ENCODE data around the gene OTUD5. TPM values are rescaled to one million over a fixed set of nuclear protein-coding genes. Genes with fewer than 3 reads are reported as not detected.

Gene OTUD5
- total and polyA plus RNA-seq, 3 donors from 2014 or later, result 36.2 to 77.1 (median 74.3) TPM

- H3K9me3 ChIP-seq, result no peaks in the 10 kb centered on the region
- TF ChIP-seq CTCF (IDR thresholded peaks at IDR 0.05), result no peak
- no peak for TF ChIP-seq POLR2A (IDR thresholded peaks at IDR 0.05)
- intact Hi-C loops (cut with DNase I; ENCODE audit: low total_unique reads), result no loop called here
- H3K27me3 ChIP-seq, result no peaks in the 10 kb centered on the region
- H3K27ac ChIP-seq, result no peak overlapping the region
- no peaks in the 10 kb centered on the region for H3K36me3 ChIP-seq (ENCODE audit: low read depth, missing control alignments)
- 79 to 92% methylated on average over 7 of the region's 7 CpGs for WGBS, 2 donors
- H3K4me1 ChIP-seq, result no peaks in the 10 kb centered on the region
- H3K4me3 ChIP-seq, result no peak overlapping the region
- no peak for DNase-seq
Measured at GRCh38 chrX:48934581-48935300, 22.7 kb downstream of the OTUD5 start.

GRCh38 chrX:48933757-48934156 is 23.6 kb downstream of the OTUD5 start:
- no peak for TF ChIP-seq POLR2A (IDR thresholded peaks at IDR 0.05)
- no peak for TF ChIP-seq CTCF (IDR thresholded peaks at IDR 0.05)
- 94 to 100% methylated on average over 2 of the region's 2 CpGs for WGBS, 2 donors
- DNase-seq, result no peak
- no peaks in the 10 kb centered on the region for H3K4me1 ChIP-seq
- no peak overlapping the region for H3K27ac ChIP-seq
- intact Hi-C loops (cut with DNase I; ENCODE audit: low total_unique reads), result no loop called here
- no peaks in the 10 kb centered on the region for H3K9me3 ChIP-seq
- H3K36me3 ChIP-seq (ENCODE audit: low read depth, missing control alignments), result no peaks in the 10 kb centered on the region
- no peaks in the 10 kb centered on the region for H3K27me3 ChIP-seq
- no peak overlapping the region for H3K4me3 ChIP-seq

- DNase-seq, result no peak
- TF ChIP-seq POLR2A (IDR thresholded peaks at IDR 0.05), result no peak
- no peak for TF ChIP-seq CTCF (IDR thresholded peaks at IDR 0.05)
- Histone ChIP-seq H3K4me3 (no peak overlapping the region), H3K4me1 (peaks cover 3% of the 10 kb centered on the region), H3K36me3 (ENCODE audit: low read depth, missing control alignments) (no peaks in the 10 kb centered on the region), H3K27me3 (no peaks in the 10 kb centered on the region), H3K27ac (no peak overlapping the region), H3K9me3 (no peaks in the 10 kb centered on the region)
- WGBS, 2 donors, result 77 to 86% methylated on average over 2 of the region's 2 CpGs
- intact Hi-C loops (cut with DNase I; ENCODE audit: low total_unique reads), result no loop called here
Measured at GRCh38 chrX:48927736-48928382, 29.5 kb downstream of the OTUD5 start.

- WGBS, 2 donors, result 85 to 87% methylated on average over 5 of the region's 5 CpGs
- no peak for DNase-seq
Measured at GRCh38 chrX:48927123-48927522, 30.3 kb downstream of the OTUD5 start.

More at GRCh38 chrX:48927123-48927522, 30.3 kb downstream of the OTUD5 start:
- H3K27me3 ChIP-seq, result no peaks in the 10 kb centered on the region
- H3K27ac ChIP-seq, result no peak overlapping the region
- H3K4me3 ChIP-seq, result no peak overlapping the region
- no peaks in the 10 kb centered on the region for H3K9me3 ChIP-seq
- TF ChIP-seq CTCF (IDR thresholded peaks at IDR 0.05) (no peak), POLR2A (IDR thresholded peaks at IDR 0.05) (no peak)
- intact Hi-C loops (cut with DNase I; ENCODE audit: low total_unique reads), result no loop called here
- peaks cover 3% of the 10 kb centered on the region for H3K4me1 ChIP-seq
- no peaks in the 10 kb centered on the region for H3K36me3 ChIP-seq (ENCODE audit: low read depth, missing control alignments)

Measured in testis (tissue), 3 donors.